Adrenal gland (tissue), 5 donors: ENCODE measurements around the gene EMC1.

Source experiments
- POLR2A ChIP-seq, 2 donors: fragments of 450-650 bp; IDR thresholded peaks; one replicate each; pipeline ENCODE4 v1.6.1; 2017; ENCODE audit warnings: antibody characterized with exemption in 2 of 2, mild to moderate bottlenecking in 2 of 2, moderate library complexity in 1 of 2
- TF ChIP-seq, protein P1 (sequence below), 6 experiments: fragments of 450-650 bp in 4 of 6; fragments of 200-600 bp in 2 of 6; sonication (generic) in 1 of 6; IDR thresholded peaks; 1 replicate in 5 of 6; 2 replicates in 1 of 6; pipeline versions ENCODE4 v1.5.1 to v1.8.0; 2016 to 2021; ENCODE audit warnings: antibody characterized with exemption in 6 of 6, mild to moderate bottlenecking in 2 of 6, moderate library complexity in 1 of 6
- donor health status: DM: no; HTN: no; CAD: no.

DNA sequence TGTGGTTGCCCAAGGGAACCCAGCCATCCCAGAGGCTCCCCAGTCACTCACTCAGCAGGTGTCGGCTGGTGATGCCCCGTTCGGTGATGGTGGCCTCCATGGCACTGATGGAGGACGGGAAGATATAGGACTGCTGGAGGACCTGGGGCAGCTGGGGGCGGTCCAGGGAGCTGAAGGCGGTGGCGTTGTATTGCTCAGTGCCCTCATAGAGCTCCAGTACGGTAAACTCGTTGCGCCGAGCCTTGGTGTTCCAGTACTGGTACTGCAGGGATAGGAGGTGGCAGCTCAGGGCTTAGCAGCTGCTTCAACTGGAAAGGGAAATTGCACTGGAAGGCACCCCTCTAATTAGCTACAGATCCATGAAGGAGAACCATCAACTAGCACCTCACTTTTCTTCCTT lies 28.8 kb downstream of the EMC1 start:
- TF ChIP-seq, protein P1, sequence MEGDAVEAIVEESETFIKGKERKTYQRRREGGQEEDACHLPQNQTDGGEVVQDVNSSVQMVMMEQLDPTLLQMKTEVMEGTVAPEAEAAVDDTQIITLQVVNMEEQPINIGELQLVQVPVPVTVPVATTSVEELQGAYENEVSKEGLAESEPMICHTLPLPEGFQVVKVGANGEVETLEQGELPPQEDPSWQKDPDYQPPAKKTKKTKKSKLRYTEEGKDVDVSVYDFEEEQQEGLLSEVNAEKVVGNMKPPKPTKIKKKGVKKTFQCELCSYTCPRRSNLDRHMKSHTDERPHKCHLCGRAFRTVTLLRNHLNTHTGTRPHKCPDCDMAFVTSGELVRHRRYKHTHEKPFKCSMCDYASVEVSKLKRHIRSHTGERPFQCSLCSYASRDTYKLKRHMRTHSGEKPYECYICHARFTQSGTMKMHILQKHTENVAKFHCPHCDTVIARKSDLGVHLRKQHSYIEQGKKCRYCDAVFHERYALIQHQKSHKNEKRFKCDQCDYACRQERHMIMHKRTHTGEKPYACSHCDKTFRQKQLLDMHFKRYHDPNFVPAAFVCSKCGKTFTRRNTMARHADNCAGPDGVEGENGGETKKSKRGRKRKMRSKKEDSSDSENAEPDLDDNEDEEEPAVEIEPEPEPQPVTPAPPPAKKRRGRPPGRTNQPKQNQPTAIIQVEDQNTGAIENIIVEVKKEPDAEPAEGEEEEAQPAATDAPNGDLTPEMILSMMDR (IDR thresholded peaks at IDR 0.05): no peak
- no peak for TF ChIP-seq POLR2A (IDR thresholded peaks at IDR 0.05)
